Kidney (tissue), 14 donors: ENCODE results near the gene POLR3K. TPM values are rescaled to one million over a fixed set of nuclear protein-coding genes. Genes with fewer than 3 reads are reported as not detected.

ENCODE experiments used
- DNase-seq, 5 donors: peaks; one replicate each; pipeline ENCODE4 v3.0.0-alpha.2; 2013 to 2020
- FAIRE-seq: peaks from 2 replicates; lab custom pipeline; 2012; peaks lifted over from hg19 to GRCh38; lab: Jason Lieb, UNC
- H3K27ac ChIP-seq, 2 donors: one replicate each; pipeline ENCODE4 v1.7.0; 2013; ENCODE audit warnings: low read depth in 2 of 2, low read length in 2 of 2, inconsistent platforms in 1 of 2
- H3K27me3 ChIP-seq: one replicate; pipeline ENCODE4 v1.7.1; 2013; ENCODE audit warnings: low read length, inconsistent platforms; ENCODE audit not compliant: control insufficient read depth, insufficient read depth
- H3K36me3 ChIP-seq, 3 donors: one replicate each; pipeline versions ENCODE4 v1.7.0 to v1.7.1; 2013; ENCODE audit warnings: low read length in 3 of 3, control low read depth in 1 of 3, inconsistent platforms in 1 of 3; ENCODE audit not compliant: insufficient read depth in 3 of 3, control insufficient read depth in 2 of 3
- H3K4me1 ChIP-seq, 3 donors: one replicate each; pipeline versions ENCODE4 v1.7.0 to v1.7.1; 2013; ENCODE audit warnings: low read length in 3 of 3, inconsistent platforms in 1 of 3, low read depth in 1 of 3; ENCODE audit not compliant: control insufficient read depth in 2 of 3, insufficient read depth in 2 of 3
- H3K4me3 ChIP-seq, 3 donors: one replicate each; pipeline versions ENCODE4 v1.7.0 to v1.8.1; 2013; ENCODE audit warnings: low read length in 3 of 3, control low read depth in 1 of 3, inconsistent platforms in 1 of 3
- H3K9ac ChIP-seq, 3 donors: one replicate each; pipeline versions ENCODE4 v1.7.0 to v1.7.1; 2013; ENCODE audit warnings: low read length in 3 of 3, control low read depth in 1 of 3, inconsistent platforms in 1 of 3
- H3K9me3 ChIP-seq, 3 donors: one replicate each; pipeline versions ENCODE4 v1.7.0 to v1.7.1; 2013; ENCODE audit warnings: low read length in 3 of 3, control low read depth in 1 of 3, inconsistent platforms in 1 of 3; ENCODE audit not compliant: control insufficient read depth in 2 of 3, insufficient read depth in 1 of 3
- intact Hi-C: fragments of 100-400 bp; cut with DNase I; formaldehyde crosslinking; loops from one replicate; pipeline ENCODE4 v1.11.1; 2022
- polyA plus RNA-seq: library from polyadenylated mRNA; stranded (reverse); fragments of 350-450 nt; fragmentation: Illumina TruSeq; extraction: RNeasy Lipid Tissue Mini Kit (QIAGEN cat#74804); gene quantifications from one replicate; pipeline ENCODE4 v1.2.3, GENCODE V29; 2014; ENCODE audit warnings: low read depth, low replicate concordance; ENCODE audit not compliant: insufficient read depth
- total RNA-seq: library from RNA; stranded (reverse); fragmentation: NEBNext Ultra II Directional; extraction: Animal tissue kit (Norgen Biotek cat#: 25700); gene quantifications from one replicate; pipeline ENCODE4 v1.2.1, GENCODE V29; 2021
- TF ChIP-seq, protein P1 (sequence below): IDR thresholded peaks from 3 replicates; pipeline ENCODE4 v1.5.1; 2012; ENCODE audit warnings: mild to moderate bottlenecking, moderate library complexity, borderline replicate concordance; ENCODE audit not compliant: insufficient read depth; ENCODE audit errors: extremely low read depth
- donor health status: control.
- donor health status: control.
- donor health status: control.
- donor health status: control.
- donor health status: control.
- donor health status: DM: yes; HTN: yes; CAD: no.
- donor health status: Normal renal cell carcinoma (clear cell type).

Gene POLR3K
- total and polyA plus RNA-seq, 2 donors from 2014 or later, result 8.8 to 18.5 TPM

DNA sequence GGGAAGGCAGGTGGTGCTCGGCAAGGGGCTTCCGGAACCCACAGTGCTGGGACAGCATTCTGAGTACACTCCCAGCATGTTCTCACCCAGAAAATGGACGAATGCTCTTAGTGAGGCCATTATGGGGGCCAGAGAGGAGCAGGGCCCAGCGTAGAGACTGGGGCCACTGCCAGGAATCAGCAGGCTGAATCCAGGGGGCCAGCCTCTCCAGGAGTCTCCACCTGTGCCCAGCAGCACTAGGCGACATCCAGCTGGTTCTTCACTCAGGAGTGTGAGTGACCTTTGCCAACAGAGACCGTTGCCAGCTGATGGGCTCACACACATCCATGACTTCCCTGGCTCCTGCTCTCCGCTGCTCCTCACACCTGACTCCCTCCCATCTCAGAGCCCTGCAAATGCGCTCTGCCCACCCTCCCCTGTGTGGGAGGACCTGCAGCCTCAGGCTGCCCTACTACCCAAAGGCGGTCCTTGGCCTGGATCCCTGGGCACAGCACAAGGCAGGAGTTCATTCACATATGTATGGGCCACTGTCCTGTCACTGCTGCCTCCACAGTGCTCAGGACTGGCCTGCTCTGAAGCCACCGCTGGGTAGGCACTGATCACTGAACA lies 13.9 kb upstream of the POLR3K start:
- Histone ChIP-seq H3K27me3 (no peaks in the 10 kb centered on the region), H3K4me3 (no peak overlapping the region), H3K9ac (no peak overlapping the region), H3K9me3 (no peaks in the 10 kb centered on the region), H3K4me1 (peaks cover 0 to 15% (median 0%) of the 10 kb centered on the region in 3 donors), H3K36me3 (no peaks in the 10 kb centered on the region), H3K27ac (no peak overlapping the region)
- intact Hi-C loops, result no loop called here
- no peak for FAIRE-seq
- DNase-seq, result peak in 3 of 5 donors; percentile 31 to 61 (median 54)
- TF ChIP-seq, protein P1, sequence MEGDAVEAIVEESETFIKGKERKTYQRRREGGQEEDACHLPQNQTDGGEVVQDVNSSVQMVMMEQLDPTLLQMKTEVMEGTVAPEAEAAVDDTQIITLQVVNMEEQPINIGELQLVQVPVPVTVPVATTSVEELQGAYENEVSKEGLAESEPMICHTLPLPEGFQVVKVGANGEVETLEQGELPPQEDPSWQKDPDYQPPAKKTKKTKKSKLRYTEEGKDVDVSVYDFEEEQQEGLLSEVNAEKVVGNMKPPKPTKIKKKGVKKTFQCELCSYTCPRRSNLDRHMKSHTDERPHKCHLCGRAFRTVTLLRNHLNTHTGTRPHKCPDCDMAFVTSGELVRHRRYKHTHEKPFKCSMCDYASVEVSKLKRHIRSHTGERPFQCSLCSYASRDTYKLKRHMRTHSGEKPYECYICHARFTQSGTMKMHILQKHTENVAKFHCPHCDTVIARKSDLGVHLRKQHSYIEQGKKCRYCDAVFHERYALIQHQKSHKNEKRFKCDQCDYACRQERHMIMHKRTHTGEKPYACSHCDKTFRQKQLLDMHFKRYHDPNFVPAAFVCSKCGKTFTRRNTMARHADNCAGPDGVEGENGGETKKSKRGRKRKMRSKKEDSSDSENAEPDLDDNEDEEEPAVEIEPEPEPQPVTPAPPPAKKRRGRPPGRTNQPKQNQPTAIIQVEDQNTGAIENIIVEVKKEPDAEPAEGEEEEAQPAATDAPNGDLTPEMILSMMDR, result no peak

DNA sequence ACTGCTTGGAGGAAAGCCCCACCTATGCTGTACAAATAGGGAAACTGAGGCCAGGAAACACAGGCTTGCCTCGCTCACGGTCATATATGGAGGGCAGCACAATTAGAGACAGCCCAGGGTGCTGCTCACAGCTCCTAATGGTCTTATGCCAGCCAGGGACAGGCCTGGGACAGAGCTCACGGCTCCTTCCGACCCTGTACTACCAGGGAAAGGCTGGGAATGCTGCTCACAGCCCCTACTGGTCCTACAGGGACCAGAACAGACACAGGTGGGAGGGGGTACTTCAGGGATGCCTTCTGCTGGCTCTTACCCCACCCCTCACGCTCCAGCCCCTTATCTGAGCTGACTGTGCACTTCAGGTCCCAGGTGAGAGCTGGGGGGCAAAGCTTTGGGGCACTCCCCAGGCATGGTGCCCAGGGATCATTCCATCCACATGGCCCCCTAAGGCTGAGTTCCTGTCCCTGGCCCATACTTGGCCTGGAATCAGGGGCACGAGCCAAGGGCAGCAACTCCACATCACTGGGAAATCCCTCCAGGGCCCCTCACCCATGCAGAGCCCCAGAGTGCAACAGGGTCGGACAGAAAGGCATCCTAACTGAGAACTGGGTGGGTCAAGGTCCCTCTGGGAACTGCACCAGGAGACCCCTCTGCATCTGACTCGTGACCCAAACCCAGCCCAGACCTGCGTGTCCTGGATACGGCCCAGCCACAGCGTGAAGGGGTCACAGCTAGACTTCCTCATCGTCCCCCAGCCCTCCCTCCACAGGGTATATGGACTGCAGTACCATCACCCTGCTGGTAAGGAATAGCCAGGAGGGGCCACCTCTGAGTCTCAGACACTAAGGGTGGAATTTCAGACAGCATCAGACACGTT lies 13.1 kb upstream of the POLR3K start:
- intact Hi-C loops, result no loop called here
- no peak overlapping the region for H3K27ac ChIP-seq
- no peak overlapping the region for H3K4me3 ChIP-seq
- no peak overlapping the region for H3K9ac ChIP-seq
- no peaks in the 10 kb centered on the region for H3K9me3 ChIP-seq
- no peaks in the 10 kb centered on the region for H3K27me3 ChIP-seq
- FAIRE-seq, result no peak
- peak in 2 of 5 donors; percentile 42 to 60 for DNase-seq
- H3K4me1 ChIP-seq, result peaks cover 0 to 15% (median 0%) of the 10 kb centered on the region in 3 donors
- TF ChIP-seq, protein P1, result no peak
- no peaks in the 10 kb centered on the region for H3K36me3 ChIP-seq

DNA sequence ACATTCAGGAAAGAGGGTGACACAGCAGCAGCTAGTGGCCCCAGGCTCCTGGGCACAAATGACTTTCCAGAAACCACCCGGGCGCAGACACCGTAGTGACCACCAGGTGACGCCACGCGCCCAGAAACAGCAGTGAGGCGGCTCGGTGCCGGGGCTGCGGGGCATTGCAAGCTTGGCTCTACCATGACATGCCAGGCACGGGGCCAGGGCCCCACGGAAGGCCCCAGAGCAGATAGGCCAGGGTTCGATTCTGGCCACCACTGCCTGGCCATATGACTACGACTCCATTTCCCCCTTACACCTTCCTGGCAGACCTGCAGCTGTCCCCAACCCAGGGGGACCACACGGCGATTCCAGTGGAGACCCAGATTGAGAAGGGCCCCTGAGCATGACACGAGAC lies 12.3 kb upstream of the POLR3K start:
- Histone ChIP-seq H3K27ac (no peak overlapping the region), H3K9me3 (no peaks in the 10 kb centered on the region), H3K9ac (no peak overlapping the region), H3K4me1 (peaks cover 0 to 10% (median 0%) of the 10 kb centered on the region in 3 donors), H3K4me3 (no peak overlapping the region), H3K27me3 (no peaks in the 10 kb centered on the region), H3K36me3 (no peaks in the 10 kb centered on the region)
- DNase-seq, result peak; percentile 77 to 93 (median 83)
- TF ChIP-seq, protein P1, result peak; percentile 99
- intact Hi-C loops, result no loop called here
- no peak for FAIRE-seq
